Endometrium (tissue), 2 donors: ENCODE results near the gene ZNF100.
A peak's percentile ranks its signal among the peaks of the same experiment; 100 is the strongest.

Experiments
- FAIRE-seq: peaks from 2 replicates; lab custom pipeline; 2012; peaks lifted over from hg19 to GRCh38; lab: Jason Lieb, UNC
- donor health status: control.
- donor health status: control.

ZNF100 gene

GRCh38 chr19:21704320-21704719 lies 63.1 kb downstream of the ZNF100 start:
- FAIRE-seq: no peak

GRCh38 chr19:21699197-21699596 lies 68.2 kb downstream of the ZNF100 start:
- no peak for FAIRE-seq

DNA sequence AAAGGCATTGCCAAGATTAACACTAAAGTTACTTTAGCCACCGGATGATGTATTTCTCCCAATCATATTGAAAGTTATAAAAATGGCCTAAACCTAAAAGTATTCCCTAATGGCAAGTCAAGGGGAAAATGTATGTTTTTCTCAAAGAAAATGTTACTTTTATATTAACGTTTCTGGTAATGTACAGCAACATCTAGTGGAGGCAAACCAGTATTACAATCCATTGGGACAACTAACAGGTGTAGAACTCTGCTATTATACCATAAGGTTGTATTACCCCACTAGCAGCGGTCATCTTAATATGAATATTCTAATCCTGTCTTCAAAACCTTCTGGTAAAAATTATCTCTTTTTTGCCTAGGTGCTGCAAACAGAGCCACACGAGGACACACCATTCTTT lies 69.2 kb downstream of the ZNF100 start:
- peak; percentile 91 for FAIRE-seq

DNA sequence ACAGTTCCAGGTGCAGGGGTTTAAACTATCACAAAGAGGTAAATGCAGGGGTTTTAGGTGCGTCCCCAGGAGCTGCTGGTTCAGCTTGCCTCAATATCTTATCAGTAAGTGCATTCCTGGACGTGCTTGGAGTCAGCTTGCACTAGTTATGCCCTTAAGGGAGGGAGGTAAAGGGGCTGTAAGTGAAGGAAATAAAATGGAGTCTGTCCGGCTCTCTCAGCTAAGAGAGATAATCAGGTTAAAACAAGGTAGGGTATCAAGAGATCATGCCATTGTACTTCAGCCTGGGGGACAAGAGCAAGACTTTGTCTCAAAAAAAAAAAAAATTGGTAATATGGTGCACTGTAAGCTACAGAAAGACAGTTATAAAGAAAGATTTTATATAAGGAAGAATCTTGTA lies 69.7 kb downstream of the ZNF100 start:
- FAIRE-seq: no peak

DNA sequence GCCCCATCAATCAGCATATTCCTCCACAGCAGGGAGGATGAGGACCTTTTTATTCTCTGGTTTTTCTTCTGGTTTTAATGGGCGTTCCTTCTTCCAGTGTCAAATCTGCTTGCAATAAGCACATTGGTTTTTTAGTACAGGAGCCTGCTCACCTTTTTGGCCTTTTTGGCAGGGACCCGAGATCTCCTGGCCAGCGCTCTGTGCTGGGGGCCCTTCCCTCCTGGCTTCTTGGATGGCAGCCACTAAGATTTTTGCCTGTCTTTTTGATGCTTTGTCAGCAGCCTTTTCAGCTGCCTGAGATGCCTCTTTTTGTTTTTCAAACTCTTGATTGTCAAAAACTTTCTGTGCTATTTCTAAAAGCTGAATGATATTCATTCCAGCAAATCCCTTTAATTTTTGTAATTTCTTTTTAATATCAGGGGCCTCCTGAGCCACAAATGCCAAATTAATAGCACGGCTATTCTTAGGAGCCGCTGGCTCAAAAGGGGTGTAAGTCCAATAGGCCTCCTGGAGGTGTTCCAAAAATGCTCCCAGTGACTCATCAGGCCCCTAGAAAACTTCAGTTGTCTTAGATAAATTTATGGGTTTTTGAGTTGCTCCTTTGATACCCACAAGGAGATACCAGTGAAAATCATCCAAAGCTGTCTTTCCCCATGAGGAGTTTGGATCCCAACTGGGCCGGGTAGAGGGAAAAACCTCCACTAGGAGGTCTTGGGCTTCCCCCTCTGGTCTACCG lies 73.0 kb downstream of the ZNF100 start:
- no peak for FAIRE-seq

- no peak for FAIRE-seq
Observed at GRCh38 chr19:21693399-21693798, 74.0 kb downstream of the ZNF100 start.

- FAIRE-seq: no peak
Observed at GRCh38 chr19:21691661-21692060, 75.7 kb downstream of the ZNF100 start.

GRCh38 chr19:21688464-21688863 lies 78.9 kb downstream of the ZNF100 start:
- no peak for FAIRE-seq

DNA sequence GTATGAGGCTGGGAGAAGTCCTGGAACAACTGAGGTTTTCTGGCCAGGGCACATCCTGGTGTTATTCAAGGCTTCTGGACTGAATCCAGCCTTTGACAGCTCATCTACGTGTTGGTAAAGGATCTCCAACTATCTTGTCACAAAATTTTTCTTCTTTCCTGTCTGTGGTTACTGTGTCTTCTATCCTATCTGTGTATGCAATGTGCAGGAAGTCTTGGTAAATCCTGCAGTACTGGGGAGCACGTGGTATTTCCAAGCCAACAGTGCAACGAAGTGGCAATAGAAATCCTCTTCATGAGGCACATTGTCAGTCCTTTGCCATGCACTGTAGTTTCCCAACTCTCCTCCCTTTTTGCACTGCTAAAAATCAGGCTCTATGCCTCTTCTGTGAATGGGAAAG lies 86.7 kb downstream of the ZNF100 start:
- no peak for FAIRE-seq

- FAIRE-seq: no peak
Observed at GRCh38 chr19:21680026-21680425, 87.4 kb downstream of the ZNF100 start.

DNA sequence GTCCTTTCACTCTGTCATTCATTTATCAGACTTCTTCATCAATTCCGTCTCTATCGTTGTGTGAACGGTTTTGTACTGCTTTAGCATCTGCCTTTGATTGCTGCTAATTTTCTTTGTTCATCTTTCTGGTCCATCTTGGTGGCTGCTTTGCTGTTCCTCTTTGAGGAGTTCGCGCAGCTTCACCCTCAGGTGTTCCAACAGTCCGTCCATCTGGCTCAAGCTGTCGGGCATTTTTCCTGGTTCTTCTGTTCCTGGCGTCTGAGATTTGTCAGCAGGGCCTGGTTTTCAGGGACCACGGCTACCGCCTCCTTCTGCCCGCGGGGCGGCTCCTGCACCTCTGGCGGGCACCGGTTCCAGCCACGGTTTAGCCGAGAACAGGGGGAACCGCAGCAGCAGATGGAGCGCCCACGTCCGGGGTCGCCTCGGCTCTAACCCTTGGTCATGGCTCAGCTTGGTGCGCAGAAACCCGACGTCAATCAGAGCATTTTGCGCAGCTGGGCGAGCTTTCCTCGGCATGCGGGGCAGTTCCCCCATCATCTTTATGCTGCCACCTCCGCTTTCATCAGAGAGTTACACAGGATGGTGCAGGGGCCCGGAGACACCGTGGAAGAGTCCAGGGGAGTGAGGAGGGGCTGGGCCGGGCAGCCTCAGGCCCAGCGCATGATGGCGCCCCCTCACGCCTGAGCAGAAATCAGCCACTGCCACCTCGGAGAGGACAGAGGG lies 89.5 kb downstream of the ZNF100 start:
- FAIRE-seq: no peak

DNA sequence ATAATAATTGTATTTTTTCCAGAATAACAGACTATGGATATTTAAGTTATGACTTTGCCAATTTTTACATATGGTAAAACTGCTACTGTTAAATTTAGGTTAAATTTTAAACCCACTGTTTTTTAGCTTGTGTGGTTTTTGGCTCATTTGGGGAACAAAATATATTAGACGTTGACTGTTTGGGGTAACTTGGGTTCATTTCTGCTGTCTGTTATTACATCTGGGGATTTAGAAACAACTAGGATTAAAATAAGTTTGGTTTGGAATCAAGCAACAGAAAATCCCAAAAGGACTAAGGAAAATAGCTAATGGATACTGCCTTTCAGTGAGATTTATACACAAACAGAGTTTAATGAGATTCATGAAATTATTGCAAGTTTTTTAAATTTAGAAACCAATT lies 92.9 kb downstream of the ZNF100 start:
- FAIRE-seq: no peak

GRCh38 chr19:21673479-21673878 lies 93.9 kb downstream of the ZNF100 start:
- peak; percentile 92 for FAIRE-seq
